Measurements from ENCODE around the gene SIGLEC1. TPM values are rescaled to one million over a fixed set of nuclear protein-coding genes. Genes with fewer than 3 reads are reported as not detected.

The SIGLEC1 gene
- not detected for polyA plus RNA-seq (ENCODE audit: low read depth in 6 of 6)

- Mint-ChIP-seq H3K27ac (peak within 1 kb of the TSS in 2 of 6 donors; percentile 30 to 80), H3K4me3 (no peak within 1 kb of the TSS), H3K27me3 (peaks cover 11 to 29% (median 16%) of the 10 kb centered on the region in 3 donors), H3K4me1 (peaks cover 0 to 8% (median 0%) of the 10 kb centered on the region in 3 donors), H3K9me3 (peaks cover 0 to 3% (median 0%) of the 10 kb centered on the region in 7 donors), H3K36me3 (no peaks in the 10 kb centered on the region)
- no peak for DNase-seq
- no peak for ATAC-seq (ENCODE audit: low read depth in 2 of 2)
Measured at GRCh38 chr20:3712279-3712873, at the start of gene SIGLEC1. Gene SIGLEC1 (minus strand): TSS chr20:3712600. CDS start chr20:3707128, 5,472 bp downstream.

- Mint-ChIP-seq H3K27ac (peak overlapping the region in 3 of 6 donors; percentile 59 to 74 (median 65)), H3K36me3 (peaks cover 0 to 7% of the 10 kb centered on the region in 2 donors), H3K27me3 (no peaks in the 10 kb centered on the region), H3K4me1 (peaks cover 16 to 26% (median 24%) of the 10 kb centered on the region in 3 donors), H3K9me3 (no peaks in the 10 kb centered on the region), H3K4me3 (peak overlapping the region in 1 of 8 donors; percentile 15)
- DNase-seq (no peak), ATAC-seq (ENCODE audit: low read depth in 2 of 2) (peak; percentile 52 to 57)
Measured at GRCh38 chr20:3760655-3761348, 48.4 kb upstream of the SIGLEC1 start.

- DNase-seq (no peak), ATAC-seq (ENCODE audit: low read depth in 2 of 2) (no peak)
- Mint-ChIP-seq H3K4me3 (no peak overlapping the region), H3K9me3 (no peaks in the 10 kb centered on the region), H3K27ac (peak overlapping the region in 1 of 6 donors; percentile 24), H3K4me1 (peaks cover 15 to 18% (median 16%) of the 10 kb centered on the region in 3 donors), H3K36me3 (peaks cover 0 to 7% of the 10 kb centered on the region in 2 donors), H3K27me3 (no peaks in the 10 kb centered on the region)
Measured at GRCh38 chr20:3759884-3760283, 47.5 kb upstream of the SIGLEC1 start.

- ATAC-seq (ENCODE audit: low read depth in 2 of 2) (no peak), DNase-seq (no peak)
- Mint-ChIP-seq H3K27ac (peak overlapping the region in 1 of 6 donors; percentile 24), H3K27me3 (no peaks in the 10 kb centered on the region), H3K9me3 (no peaks in the 10 kb centered on the region), H3K36me3 (peaks cover 0 to 7% of the 10 kb centered on the region in 2 donors), H3K4me1 (peaks cover 10 to 16% (median 10%) of the 10 kb centered on the region in 3 donors), H3K4me3 (no peak overlapping the region)
Measured at GRCh38 chr20:3759316-3759823, 47.0 kb upstream of the SIGLEC1 start.

- Mint-ChIP-seq H3K4me1 (peaks cover 7 to 12% (median 9%) of the 10 kb centered on the region in 3 donors), H3K4me3 (no peak overlapping the region), H3K36me3 (peaks cover 0 to 7% of the 10 kb centered on the region in 2 donors), H3K27me3 (no peaks in the 10 kb centered on the region), H3K27ac (no peak overlapping the region), H3K9me3 (no peaks in the 10 kb centered on the region)
- DNase-seq = no peak
- ATAC-seq (ENCODE audit: low read depth in 2 of 2) = no peak
Measured at GRCh38 chr20:3758566-3758965, 46.2 kb upstream of the SIGLEC1 start.

GRCh38 chr20:3757268-3757667 is 44.9 kb upstream of the SIGLEC1 start:
- Mint-ChIP-seq H3K4me1 (peaks cover 8 to 22% (median 13%) of the 10 kb centered on the region in 3 donors), H3K4me3 (no peak overlapping the region), H3K27ac (no peak overlapping the region), H3K27me3 (no peaks in the 10 kb centered on the region), H3K36me3 (peaks cover 0 to 7% of the 10 kb centered on the region in 2 donors), H3K9me3 (no peaks in the 10 kb centered on the region)
- DNase-seq (no peak), ATAC-seq (ENCODE audit: low read depth in 2 of 2) (no peak)

- Mint-ChIP-seq H3K4me3 (no peak overlapping the region), H3K36me3 (peaks cover 0 to 7% of the 10 kb centered on the region in 2 donors), H3K4me1 (peaks cover 11 to 19% (median 15%) of the 10 kb centered on the region in 3 donors), H3K27ac (peak overlapping the region in 1 of 6 donors; percentile 75), H3K27me3 (no peaks in the 10 kb centered on the region), H3K9me3 (no peaks in the 10 kb centered on the region)
- ATAC-seq (ENCODE audit: low read depth in 2 of 2) (no peak), DNase-seq (no peak)
Measured at GRCh38 chr20:3755814-3756480, 43.5 kb upstream of the SIGLEC1 start.

- no peak for DNase-seq
- no peaks in the 10 kb centered on the region for H3K27me3 Mint-ChIP-seq
- H3K36me3 Mint-ChIP-seq = peaks cover 0 to 7% of the 10 kb centered on the region in 2 donors
- H3K9me3 Mint-ChIP-seq = no peaks in the 10 kb centered on the region
- ATAC-seq (ENCODE audit: low read depth in 2 of 2) = no peak
- peak overlapping the region in 1 of 6 donors; percentile 75 for H3K27ac Mint-ChIP-seq
- no peak overlapping the region for H3K4me3 Mint-ChIP-seq
- H3K4me1 Mint-ChIP-seq = peaks cover 5 to 15% (median 12%) of the 10 kb centered on the region in 3 donors
Measured at GRCh38 chr20:3755269-3755668, 42.9 kb upstream of the SIGLEC1 start.

GRCh38 chr20:3754276-3754630 is 41.9 kb upstream of the SIGLEC1 start:
- Mint-ChIP-seq H3K36me3 (peaks cover 0 to 7% of the 10 kb centered on the region in 2 donors), H3K4me1 (peaks cover 5 to 12% (median 10%) of the 10 kb centered on the region in 3 donors), H3K27me3 (no peaks in the 10 kb centered on the region), H3K9me3 (no peaks in the 10 kb centered on the region), H3K27ac (peak overlapping the region in 1 of 6 donors; percentile 51), H3K4me3 (no peak overlapping the region)
- ATAC-seq (ENCODE audit: low read depth in 2 of 2) (no peak), DNase-seq (no peak)

- Mint-ChIP-seq H3K4me3 (peak overlapping the region in 2 of 8 donors; percentile 70 to 91), H3K4me1 (peaks cover 5 to 12% (median 10%) of the 10 kb centered on the region in 3 donors), H3K9me3 (no peaks in the 10 kb centered on the region), H3K27me3 (no peaks in the 10 kb centered on the region), H3K27ac (peak overlapping the region in 1 of 6 donors; percentile 74), H3K36me3 (peaks cover 0 to 7% of the 10 kb centered on the region in 2 donors)
- ATAC-seq (ENCODE audit: low read depth in 2 of 2) (no peak), DNase-seq (no peak)
Measured at GRCh38 chr20:3753501-3754275, 41.3 kb upstream of the SIGLEC1 start.

- Mint-ChIP-seq H3K27ac (peak overlapping the region in 4 of 6 donors; percentile 69 to 85 (median 76)), H3K27me3 (peaks cover 0 to 4% (median 0%) of the 10 kb centered on the region in 3 donors), H3K36me3 (peaks cover 0 to 4% of the 10 kb centered on the region in 2 donors), H3K4me3 (peak overlapping the region in 5 of 8 donors; percentile 47 to 91 (median 70)), H3K9me3 (no peaks in the 10 kb centered on the region), H3K4me1 (peaks cover 5 to 12% (median 10%) of the 10 kb centered on the region in 3 donors)
- ATAC-seq (ENCODE audit: low read depth in 2 of 2) (peak; percentile 62 to 69), DNase-seq (peak; percentile 55)
Measured at GRCh38 chr20:3753098-3753497, 40.7 kb upstream of the SIGLEC1 start.

GRCh38 chr20:3752386-3752759 is 40.0 kb upstream of the SIGLEC1 start:
- ATAC-seq (ENCODE audit: low read depth in 2 of 2) (no peak), DNase-seq (no peak)
- H3K36me3 Mint-ChIP-seq = no peaks in the 10 kb centered on the region
- H3K4me3 Mint-ChIP-seq = peak overlapping the region; percentile 66 to 91 (median 82)
- H3K9me3 Mint-ChIP-seq = no peaks in the 10 kb centered on the region
- peak overlapping the region in 3 of 6 donors; percentile 68 to 95 (median 83) for H3K27ac Mint-ChIP-seq
- H3K4me1 Mint-ChIP-seq = peaks cover 5 to 12% (median 10%) of the 10 kb centered on the region in 3 donors
- peaks cover 0 to 11% (median 3%) of the 10 kb centered on the region in 3 donors for H3K27me3 Mint-ChIP-seq
